Left lung (tissue), 10 donors: ENCODE data around the gene JCAD. TPM values are rescaled to one million over a fixed set of nuclear protein-coding genes. Genes with fewer than 3 reads are reported as not detected.
A peak's percentile ranks its signal among the peaks of the same experiment; 100 is the strongest.

Experiments used
- ATAC-seq: fragments of 200-7000 bp; cut with Tn5 transposase; one replicate; pipeline ENCODE4 v1.9.1; 2020; ENCODE audit warnings: moderate library complexity
- DNase-seq, 4 donors: peaks; one replicate each; pipeline ENCODE4 v3.0.0-alpha.2; 2013 to 2020
- H3K27ac ChIP-seq, 2 donors: fragments of 200-600 bp; sonication (generic) in 1 of 2; one replicate each; pipeline versions ENCODE4 v1.5.0 to v1.8.0; 2020 to 2021
- H3K27me3 ChIP-seq, 2 donors: fragments of 200-600 bp; sonication (generic) in 1 of 2; one replicate each; pipeline versions ENCODE4 v1.5.0 to v1.8.0; 2020 to 2021
- H3K36me3 ChIP-seq, 2 donors: fragments of 200-600 bp; sonication (generic) in 1 of 2; one replicate each; pipeline versions ENCODE4 v1.5.0 to v1.8.0; 2020 to 2021
- H3K4me1 ChIP-seq, 2 donors: fragments of 200-600 bp; one replicate each; pipeline ENCODE4 v1.8.0; 2021
- H3K4me3 ChIP-seq, 2 donors: fragments of 200-600 bp; sonication (generic) in 1 of 2; one replicate each; pipeline versions ENCODE4 v1.5.0 to v1.8.0; 2020 to 2021; ENCODE audit warnings: mild to moderate bottlenecking in 1 of 2
- H3K9me3 ChIP-seq, 2 donors: fragments of 200-600 bp; sonication (generic) in 1 of 2; one replicate each; pipeline versions ENCODE4 v1.5.0 to v1.8.0; 2020 to 2021
- CTCF ChIP-seq, 2 donors: fragments of 200-600 bp; sonication (generic) in 1 of 2; IDR thresholded peaks; one replicate each; pipeline versions ENCODE4 v1.5.0 to v1.8.0; 2021; ENCODE audit warnings: antibody characterized with exemption in 2 of 2
- intact Hi-C, 2 donors: fragments of 100-400 bp; cut with DNase I; formaldehyde crosslinking; loops; one replicate each; pipeline versions ENCODE4 v1.11.2 to v1.14.2; 2022
- polyA plus RNA-seq, 6 donors: library from polyadenylated mRNA; unstranded; fragments of 120-200 nt; gene quantifications; one replicate each; pipeline ENCODE4 v1.2.1, GENCODE V29; 2013; ENCODE audit not compliant: insufficient read length in 6 of 6
- total RNA-seq, 2 donors: library from RNA; stranded (reverse); fragmentation: NEBNext Ultra II Directional; extraction: Animal tissue kit (Norgen Biotek cat#: 25700); gene quantifications; one replicate each; pipeline ENCODE4 v1.2.1, GENCODE V29; 2021
- donor health status: DM: no; HTN: yes; CAD: no.
- donor health status: DM: no; HTN: no; CAD: no.

Gene JCAD
- total and polyA plus RNA-seq, 8 donors = 28.7 to 88.4 (median 71.0) TPM

GRCh38 chr10:29968585-29968984, 90.8 kb downstream of the JCAD start:
- H3K4me1 ChIP-seq = no peaks in the 10 kb centered on the region
- no peaks in the 10 kb centered on the region for H3K36me3 ChIP-seq
- no peaks in the 10 kb centered on the region for H3K9me3 ChIP-seq
- no peaks in the 10 kb centered on the region for H3K27me3 ChIP-seq
- no peak for TF ChIP-seq CTCF (IDR thresholded peaks at IDR 0.05)
- H3K27ac ChIP-seq = peak overlapping the region in 1 of 2 donors; percentile 13
- no peak overlapping the region for H3K4me3 ChIP-seq
- no peak for DNase-seq
- ATAC-seq = no peak
- intact Hi-C loops = no loop called here

GRCh38 chr10:29966269-29966668, 93.1 kb downstream of the JCAD start:
- no peak for TF ChIP-seq CTCF (IDR thresholded peaks at IDR 0.05)
- intact Hi-C loops = no loop called here
- DNase-seq = no peak
- ATAC-seq = no peak
- Histone ChIP-seq H3K9me3 (no peaks in the 10 kb centered on the region), H3K36me3 (no peaks in the 10 kb centered on the region), H3K27me3 (no peaks in the 10 kb centered on the region), H3K4me1 (no peaks in the 10 kb centered on the region), H3K4me3 (no peak overlapping the region), H3K27ac (no peak overlapping the region)
